Activated naive CD4-positive, alpha-beta T cell treated with anti-CD3 and anti-CD28 coated beads, Interleukin-2, amount 50 U/mL, for 24 hours (primary cell): ENCODE data around the gene DNTT.

Experiments
- H3K27ac Mint-ChIP-seq: one replicate; pipeline ENCODE4 v1.8.0; 2021; ENCODE audit warnings: mild to moderate bottlenecking, mixed read lengths
- H3K27me3 Mint-ChIP-seq: one replicate; pipeline ENCODE4 v1.8.0; 2021; ENCODE audit warnings: mixed read lengths
- H3K36me3 Mint-ChIP-seq: one replicate; pipeline ENCODE4 v1.8.0; 2021; ENCODE audit warnings: mixed read lengths
- H3K4me1 Mint-ChIP-seq: one replicate; pipeline ENCODE4 v1.8.0; 2021; ENCODE audit warnings: mixed read lengths
- H3K4me3 Mint-ChIP-seq: one replicate; pipeline ENCODE4 v1.8.0; 2021; ENCODE audit warnings: mild to moderate bottlenecking, mixed read lengths
- H3K9me3 Mint-ChIP-seq: one replicate; pipeline ENCODE4 v1.8.0; 2021; ENCODE audit warnings: mixed read lengths

The DNTT gene

DNA sequence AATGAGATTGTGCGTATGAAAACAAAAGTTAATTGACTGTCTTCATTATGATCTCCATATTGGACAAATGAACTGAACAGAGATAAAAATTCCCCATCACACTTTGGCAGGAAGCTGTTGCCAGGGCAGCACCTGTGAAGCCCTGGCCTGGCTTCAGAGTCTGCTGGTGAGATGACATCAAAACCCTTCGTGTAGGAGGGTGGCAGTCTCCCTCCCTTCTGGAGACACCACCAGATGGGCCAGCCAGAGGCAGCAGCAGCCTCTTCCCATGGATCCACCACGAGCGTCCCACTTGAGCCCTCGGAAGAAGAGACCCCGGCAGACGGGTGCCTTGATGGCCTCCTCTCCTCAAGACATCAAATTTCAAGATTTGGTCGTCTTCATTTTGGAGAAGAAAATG, at the start of gene DNTT:
TSS of gene DNTT (plus strand) at position 205 of the 400 bp plus-strand sequence. CDS start at position 269, 64 bp downstream.
- Mint-ChIP-seq H3K9me3 (no peaks in the 10 kb centered on the region), H3K27me3 (no peaks in the 10 kb centered on the region), H3K4me3 (no peak within 1 kb of the TSS), H3K4me1 (peaks cover 59% of the 10 kb centered on the region), H3K27ac (no peak within 1 kb of the TSS), H3K36me3 (no peaks in the 10 kb centered on the region)

GRCh38 chr10:96254976-96255375, 49.3 kb upstream of the DNTT start:
- Mint-ChIP-seq H3K4me1 (no peaks in the 10 kb centered on the region), H3K4me3 (no peak overlapping the region), H3K9me3 (no peaks in the 10 kb centered on the region), H3K27me3 (no peaks in the 10 kb centered on the region), H3K36me3 (no peaks in the 10 kb centered on the region), H3K27ac (no peak overlapping the region)

GRCh38 chr10:96255549-96256333, 48.5 kb upstream of the DNTT start:
- Mint-ChIP-seq H3K4me3 (no peak overlapping the region), H3K9me3 (no peaks in the 10 kb centered on the region), H3K27me3 (no peaks in the 10 kb centered on the region), H3K36me3 (no peaks in the 10 kb centered on the region), H3K27ac (no peak overlapping the region), H3K4me1 (no peaks in the 10 kb centered on the region)

GRCh38 chr10:96257944-96258343, 46.3 kb upstream of the DNTT start:
- Mint-ChIP-seq H3K4me1 (no peaks in the 10 kb centered on the region), H3K36me3 (no peaks in the 10 kb centered on the region), H3K4me3 (no peak overlapping the region), H3K27ac (no peak overlapping the region), H3K27me3 (no peaks in the 10 kb centered on the region), H3K9me3 (no peaks in the 10 kb centered on the region)

GRCh38 chr10:96259150-96259549, 45.1 kb upstream of the DNTT start:
- Mint-ChIP-seq H3K4me3 (no peak overlapping the region), H3K9me3 (no peaks in the 10 kb centered on the region), H3K27me3 (no peaks in the 10 kb centered on the region), H3K27ac (no peak overlapping the region), H3K4me1 (no peaks in the 10 kb centered on the region), H3K36me3 (no peaks in the 10 kb centered on the region)

GRCh38 chr10:96260014-96260413, 44.2 kb upstream of the DNTT start:
- H3K27ac Mint-ChIP-seq: no peak overlapping the region
- H3K9me3 Mint-ChIP-seq: no peaks in the 10 kb centered on the region
- H3K4me1 Mint-ChIP-seq: no peaks in the 10 kb centered on the region
- H3K27me3 Mint-ChIP-seq: no peaks in the 10 kb centered on the region
- no peak overlapping the region for H3K4me3 Mint-ChIP-seq
- no peaks in the 10 kb centered on the region for H3K36me3 Mint-ChIP-seq

DNA sequence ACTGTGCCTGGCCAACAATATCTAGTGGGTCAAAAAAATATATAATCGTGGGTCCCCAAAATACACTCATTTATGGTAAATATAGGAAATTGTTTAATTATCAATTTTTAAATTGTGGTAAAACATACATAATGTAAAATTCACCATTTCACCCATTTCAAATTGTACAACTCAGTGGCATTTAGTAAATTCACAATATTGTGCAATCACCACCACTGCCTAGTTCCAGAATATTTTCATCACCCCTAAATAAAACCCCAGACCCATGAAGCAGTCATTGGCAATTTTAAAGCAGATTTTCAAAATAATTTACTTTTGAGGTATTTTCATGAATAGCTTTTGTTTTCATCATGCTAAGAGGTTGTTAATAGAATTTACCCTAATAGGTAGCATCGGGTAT, 43.1 kb upstream of the DNTT start:
- H3K27ac Mint-ChIP-seq: no peak overlapping the region
- H3K36me3 Mint-ChIP-seq: no peaks in the 10 kb centered on the region
- H3K27me3 Mint-ChIP-seq: no peaks in the 10 kb centered on the region
- H3K9me3 Mint-ChIP-seq: no peaks in the 10 kb centered on the region
- no peak overlapping the region for H3K4me3 Mint-ChIP-seq
- no peaks in the 10 kb centered on the region for H3K4me1 Mint-ChIP-seq

GRCh38 chr10:96261930-96262329, 42.3 kb upstream of the DNTT start:
- Mint-ChIP-seq H3K27ac (no peak overlapping the region), H3K27me3 (no peaks in the 10 kb centered on the region), H3K36me3 (no peaks in the 10 kb centered on the region), H3K4me1 (no peaks in the 10 kb centered on the region), H3K4me3 (no peak overlapping the region), H3K9me3 (no peaks in the 10 kb centered on the region)

- Mint-ChIP-seq H3K9me3 (no peaks in the 10 kb centered on the region), H3K36me3 (no peaks in the 10 kb centered on the region), H3K4me1 (no peaks in the 10 kb centered on the region), H3K27me3 (no peaks in the 10 kb centered on the region), H3K4me3 (no peak overlapping the region), H3K27ac (no peak overlapping the region)
These were observed 41.1 kb upstream of the DNTT start for GRCh38 chr10:96263176-96263575.

DNA sequence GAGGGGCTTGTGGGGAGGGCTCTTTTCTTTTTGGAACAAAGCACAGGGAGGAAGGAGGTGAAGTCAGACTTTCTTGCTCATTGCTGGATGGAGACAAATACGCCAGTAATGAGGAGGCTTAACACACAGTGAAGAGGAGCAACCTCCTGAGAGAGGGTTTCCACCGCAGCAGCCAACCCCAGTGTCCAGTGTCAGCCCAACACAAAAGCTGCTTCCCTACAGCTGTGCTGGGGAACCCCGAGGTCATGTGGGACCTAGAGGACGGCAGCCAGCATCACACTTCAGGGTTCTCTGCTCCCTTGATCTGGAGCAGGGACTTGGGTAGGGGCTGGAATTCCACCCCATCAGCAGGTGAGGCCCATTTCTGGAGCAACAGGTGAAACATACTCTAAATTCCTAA, 40.6 kb upstream of the DNTT start:
- Mint-ChIP-seq H3K9me3 (no peaks in the 10 kb centered on the region), H3K4me1 (no peaks in the 10 kb centered on the region), H3K36me3 (no peaks in the 10 kb centered on the region), H3K27ac (peak overlapping the region; percentile 27), H3K4me3 (no peak overlapping the region), H3K27me3 (peaks cover under 1% of the 10 kb centered on the region)

GRCh38 chr10:96264938-96265337, 39.3 kb upstream of the DNTT start:
- H3K27ac Mint-ChIP-seq: no peak overlapping the region
- no peak overlapping the region for H3K4me3 Mint-ChIP-seq
- H3K36me3 Mint-ChIP-seq: no peaks in the 10 kb centered on the region
- H3K9me3 Mint-ChIP-seq: no peaks in the 10 kb centered on the region
- no peaks in the 10 kb centered on the region for H3K4me1 Mint-ChIP-seq
- H3K27me3 Mint-ChIP-seq: peaks cover 2% of the 10 kb centered on the region

DNA sequence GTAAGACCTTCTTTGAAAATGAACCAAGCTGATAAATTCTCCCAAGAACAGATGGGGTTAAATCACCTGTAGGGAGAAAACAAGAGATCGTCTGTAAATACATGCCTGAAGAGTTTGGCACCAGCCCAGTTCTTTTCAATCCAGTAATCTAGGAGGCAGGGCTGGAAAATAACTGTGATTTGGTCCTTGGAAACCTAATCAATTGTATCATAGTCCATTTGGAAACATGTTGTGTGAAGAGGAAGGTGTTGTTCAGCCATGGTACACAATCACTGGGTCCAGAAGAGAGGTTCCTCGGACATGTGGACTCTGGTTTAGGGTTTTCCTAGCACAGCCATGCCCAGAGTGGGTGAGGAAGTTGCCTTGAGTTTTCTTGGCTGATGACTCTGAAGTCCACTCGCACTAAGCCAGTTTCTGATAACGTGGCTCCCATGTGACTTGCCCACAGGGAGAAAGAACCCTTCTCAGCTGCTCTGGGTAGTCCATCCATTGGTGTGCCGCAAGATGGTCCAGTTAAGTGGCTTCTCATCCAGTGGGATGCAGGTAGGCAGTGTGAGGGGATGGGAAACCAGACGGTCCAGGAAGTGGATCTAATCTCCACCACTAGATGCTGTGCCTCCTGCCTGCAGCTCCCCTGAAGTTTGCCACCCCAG, 38.0 kb upstream of the DNTT start:
- Mint-ChIP-seq H3K4me1 (no peaks in the 10 kb centered on the region), H3K9me3 (no peaks in the 10 kb centered on the region), H3K36me3 (no peaks in the 10 kb centered on the region), H3K27me3 (peaks cover 2% of the 10 kb centered on the region), H3K27ac (no peak overlapping the region), H3K4me3 (no peak overlapping the region)

DNA sequence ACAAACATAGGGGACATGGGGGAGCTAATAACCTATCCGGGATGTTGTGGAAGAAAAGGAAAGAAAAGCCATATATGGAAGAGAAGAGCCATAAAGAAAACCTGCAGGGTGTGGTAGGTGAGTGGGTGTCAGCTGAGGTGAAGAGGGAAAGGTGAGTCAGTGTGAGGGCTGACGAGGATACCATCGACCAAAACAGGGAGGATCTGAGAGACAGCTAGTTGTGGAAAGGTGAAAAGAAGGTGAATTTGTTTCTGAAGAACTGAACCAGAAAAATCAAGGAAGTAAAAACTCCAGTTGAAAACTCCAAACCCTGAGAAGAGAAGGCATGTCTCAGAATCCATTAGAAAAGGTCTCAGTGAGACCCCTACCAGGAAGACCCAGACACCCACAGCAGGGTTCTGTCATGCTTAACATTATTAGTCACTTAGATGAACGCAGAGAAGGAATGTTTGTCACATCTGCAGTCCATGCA, 37.0 kb upstream of the DNTT start:
- Mint-ChIP-seq H3K4me1 (no peaks in the 10 kb centered on the region), H3K4me3 (no peak overlapping the region), H3K27ac (no peak overlapping the region), H3K27me3 (peaks cover 2% of the 10 kb centered on the region), H3K9me3 (no peaks in the 10 kb centered on the region), H3K36me3 (no peaks in the 10 kb centered on the region)

DNA sequence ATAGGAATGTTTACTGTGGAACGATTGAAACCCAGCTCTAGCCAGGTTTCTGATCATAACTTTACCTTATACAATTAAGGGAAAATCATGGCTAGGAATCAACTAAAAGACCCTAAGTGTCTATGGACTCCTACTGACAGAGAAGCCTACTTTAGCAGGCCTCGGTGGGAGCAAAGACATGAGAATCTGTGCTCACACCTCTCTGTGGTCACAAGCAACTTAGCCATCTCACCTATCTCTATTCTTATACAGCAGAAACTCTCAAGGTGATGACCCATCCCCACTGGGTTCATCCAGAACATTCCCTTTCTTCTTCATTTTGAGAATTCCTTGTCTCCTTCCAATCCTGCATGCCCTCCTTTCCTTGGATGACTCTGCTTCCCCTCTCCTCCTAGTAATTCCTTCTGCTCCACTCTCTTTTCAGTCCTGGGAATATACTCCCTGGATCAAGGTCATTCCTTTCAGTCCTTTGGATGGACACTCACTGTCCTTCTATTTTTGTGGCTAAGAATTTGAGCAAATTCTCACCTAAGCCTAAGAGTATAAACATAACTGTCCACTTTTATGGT, 35.8 kb upstream of the DNTT start:
- no peak overlapping the region for H3K4me3 Mint-ChIP-seq
- H3K27me3 Mint-ChIP-seq: peaks cover 2% of the 10 kb centered on the region
- no peaks in the 10 kb centered on the region for H3K9me3 Mint-ChIP-seq
- no peaks in the 10 kb centered on the region for H3K36me3 Mint-ChIP-seq
- H3K27ac Mint-ChIP-seq: no peak overlapping the region
- H3K4me1 Mint-ChIP-seq: no peaks in the 10 kb centered on the region

DNA sequence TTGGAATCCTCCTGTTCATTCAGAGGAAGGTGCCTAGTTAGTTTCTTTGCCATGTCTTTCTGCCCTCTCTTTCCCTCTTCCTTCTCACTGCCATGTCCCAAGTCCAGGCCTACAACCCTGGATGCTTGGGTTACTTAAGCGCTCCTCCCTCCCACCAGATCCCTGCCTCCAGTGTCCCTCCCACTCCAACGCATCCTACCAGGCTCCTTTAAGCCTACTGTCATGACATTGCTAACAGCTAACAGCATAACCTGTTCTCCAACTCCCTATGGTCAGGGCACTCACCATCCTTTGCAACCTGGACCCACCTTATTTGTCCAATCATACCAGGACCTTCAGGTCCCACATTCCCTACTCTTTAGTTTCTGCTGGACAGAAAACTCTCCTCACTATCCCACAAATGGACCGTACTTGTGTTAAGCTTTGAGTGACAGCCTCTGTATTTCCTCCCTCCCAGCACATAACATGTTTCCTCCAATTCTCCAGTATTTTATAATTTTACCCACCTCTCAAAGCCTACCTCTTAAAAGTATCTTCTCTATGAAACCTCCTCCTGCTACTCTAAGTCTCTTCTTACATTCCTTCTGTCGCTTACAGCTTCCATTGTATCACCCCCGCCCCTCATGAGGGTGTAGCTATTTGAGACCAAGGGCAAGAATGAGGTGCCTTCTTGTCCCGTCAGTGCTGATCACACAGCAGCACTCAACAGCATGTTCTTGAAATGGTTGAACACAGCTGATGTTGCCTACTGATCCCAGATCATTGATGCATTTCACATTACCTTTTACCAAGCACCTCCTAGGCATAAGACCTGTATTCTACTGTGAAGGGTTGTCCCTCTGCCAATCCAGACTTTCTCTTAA, 34.6 kb upstream of the DNTT start:
- no peak overlapping the region for H3K4me3 Mint-ChIP-seq
- no peaks in the 10 kb centered on the region for H3K36me3 Mint-ChIP-seq
- no peak overlapping the region for H3K27ac Mint-ChIP-seq
- H3K9me3 Mint-ChIP-seq: no peaks in the 10 kb centered on the region
- H3K27me3 Mint-ChIP-seq: peaks cover 2% of the 10 kb centered on the region
- no peaks in the 10 kb centered on the region for H3K4me1 Mint-ChIP-seq
